Measurements from ENCODE around the gene LRPAP1.

Gene LRPAP1

DNA sequence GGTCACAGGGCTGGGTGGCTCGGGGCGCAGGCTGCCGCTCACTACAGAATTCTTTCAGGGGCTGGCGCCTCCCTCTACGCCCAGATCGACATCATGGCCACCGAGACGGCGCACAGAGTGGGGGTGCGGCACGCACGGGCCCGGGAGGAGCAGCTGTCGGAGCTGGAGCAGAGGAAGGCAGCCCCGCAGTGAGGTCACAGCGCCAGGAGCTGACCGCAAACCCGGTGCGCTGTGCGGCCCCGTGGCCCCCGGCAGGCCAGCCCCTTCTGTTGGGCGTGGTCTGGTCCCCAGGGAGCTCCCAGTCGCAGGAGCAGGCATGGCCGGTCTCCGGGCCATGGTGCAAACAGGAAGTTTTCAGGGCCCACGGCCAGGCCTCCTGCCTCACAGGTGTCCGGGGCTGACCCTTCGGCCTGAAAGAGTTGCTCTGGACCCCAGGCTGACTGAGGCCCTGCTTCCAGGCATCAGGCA lies 31.6 kb downstream of the LRPAP1 start:
- DNase-seq (ENCODE audit: low read depth in 2 of 2): no peak

DNA sequence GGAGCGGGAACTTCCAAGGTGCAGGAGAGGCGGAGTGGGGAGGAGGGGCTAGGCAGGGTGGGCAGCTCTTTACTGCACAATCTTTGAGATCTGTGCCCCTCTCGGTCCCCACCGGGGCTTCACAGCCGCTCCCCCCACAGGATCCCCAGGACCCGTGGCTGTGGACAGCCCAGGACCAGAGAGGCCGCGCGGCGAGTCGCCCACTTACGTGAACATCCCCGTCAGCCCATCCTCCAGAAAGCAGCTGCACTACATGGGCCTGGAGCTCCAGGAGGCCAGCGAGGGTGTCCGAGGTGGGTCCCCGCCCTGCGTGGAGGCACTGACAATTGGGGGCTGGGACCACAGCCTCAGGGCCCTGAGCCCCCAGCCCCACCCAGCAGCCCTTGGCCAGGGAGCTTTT lies 32.1 kb downstream of the LRPAP1 start:
- no peak for DNase-seq (ENCODE audit: low read depth in 2 of 2)

DNA sequence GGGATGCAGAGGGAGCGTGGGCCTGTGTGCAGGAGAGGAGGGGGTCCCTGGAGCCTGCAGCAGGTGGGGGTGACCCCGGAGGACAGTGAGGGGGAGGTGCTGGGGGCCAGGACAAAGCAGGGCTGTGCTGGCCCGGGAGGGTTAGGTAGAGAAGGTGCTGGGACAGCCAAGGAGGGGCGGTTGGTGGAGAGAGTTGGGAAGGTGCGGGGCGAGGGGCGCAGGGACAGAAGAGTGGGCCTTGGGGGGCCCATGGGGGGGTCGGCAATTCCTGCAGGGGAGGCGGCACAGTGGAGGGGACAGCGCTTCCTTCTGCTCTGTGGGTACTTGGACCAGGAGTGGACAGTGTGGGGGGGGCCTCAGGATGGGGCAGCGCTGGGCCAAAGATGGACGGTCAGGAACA lies 32.5 kb downstream of the LRPAP1 start:
- no peak for DNase-seq (ENCODE audit: low read depth in 2 of 2)

DNA sequence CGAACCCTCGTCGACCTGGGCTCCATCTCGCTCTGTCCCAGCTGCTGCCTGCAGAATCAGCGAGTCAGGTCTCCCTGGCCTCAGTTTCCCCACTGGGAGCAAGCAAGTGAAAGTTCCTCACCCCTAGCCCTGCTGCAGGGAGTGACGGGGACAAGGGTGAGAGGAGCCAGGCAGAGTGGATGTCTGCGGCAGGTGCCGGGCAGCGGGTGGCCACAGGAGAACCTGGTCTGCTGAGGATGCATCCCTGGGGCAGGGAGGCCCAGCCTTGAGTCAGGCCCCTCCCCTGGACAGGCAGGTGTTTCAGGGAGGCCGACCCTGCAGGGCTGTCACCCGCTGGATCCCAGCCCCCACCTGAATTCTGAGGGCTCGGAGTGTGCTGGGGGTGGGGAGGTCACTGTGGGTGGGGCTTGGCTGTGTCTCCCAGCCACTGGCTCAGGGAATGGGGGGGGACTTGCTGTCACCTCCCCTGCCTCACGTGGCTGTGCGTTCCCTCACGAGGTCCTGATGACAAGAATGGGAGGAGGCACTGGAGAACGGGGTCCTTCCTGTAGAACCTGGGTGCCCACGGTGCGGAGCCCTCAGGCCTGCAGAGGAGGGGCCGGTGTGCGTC lies 33.2 kb downstream of the LRPAP1 start:
- DNase-seq (ENCODE audit: low read depth in 2 of 2): no peak

DNA sequence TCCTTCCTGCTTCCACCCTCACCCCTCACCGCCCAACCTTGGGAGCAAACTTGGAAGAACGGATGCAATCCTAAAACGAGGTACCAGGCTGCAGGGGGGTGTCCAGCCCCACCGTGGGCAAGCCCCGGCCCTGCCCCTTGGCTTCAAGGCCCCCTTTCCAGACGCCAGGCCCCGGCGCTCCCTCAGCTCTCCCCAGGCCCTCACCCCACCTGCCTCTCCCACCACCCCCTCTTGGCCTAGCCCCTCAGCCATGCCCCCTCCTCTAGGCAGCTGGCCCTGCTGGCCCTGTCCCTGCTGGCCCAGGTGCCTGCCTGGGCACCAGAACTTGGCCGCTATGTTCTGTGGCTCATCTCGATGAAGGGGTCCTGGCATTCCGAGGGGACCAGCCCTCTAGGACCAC lies 33.8 kb downstream of the LRPAP1 start:
- no peak for DNase-seq (ENCODE audit: low read depth in 2 of 2)

DNA sequence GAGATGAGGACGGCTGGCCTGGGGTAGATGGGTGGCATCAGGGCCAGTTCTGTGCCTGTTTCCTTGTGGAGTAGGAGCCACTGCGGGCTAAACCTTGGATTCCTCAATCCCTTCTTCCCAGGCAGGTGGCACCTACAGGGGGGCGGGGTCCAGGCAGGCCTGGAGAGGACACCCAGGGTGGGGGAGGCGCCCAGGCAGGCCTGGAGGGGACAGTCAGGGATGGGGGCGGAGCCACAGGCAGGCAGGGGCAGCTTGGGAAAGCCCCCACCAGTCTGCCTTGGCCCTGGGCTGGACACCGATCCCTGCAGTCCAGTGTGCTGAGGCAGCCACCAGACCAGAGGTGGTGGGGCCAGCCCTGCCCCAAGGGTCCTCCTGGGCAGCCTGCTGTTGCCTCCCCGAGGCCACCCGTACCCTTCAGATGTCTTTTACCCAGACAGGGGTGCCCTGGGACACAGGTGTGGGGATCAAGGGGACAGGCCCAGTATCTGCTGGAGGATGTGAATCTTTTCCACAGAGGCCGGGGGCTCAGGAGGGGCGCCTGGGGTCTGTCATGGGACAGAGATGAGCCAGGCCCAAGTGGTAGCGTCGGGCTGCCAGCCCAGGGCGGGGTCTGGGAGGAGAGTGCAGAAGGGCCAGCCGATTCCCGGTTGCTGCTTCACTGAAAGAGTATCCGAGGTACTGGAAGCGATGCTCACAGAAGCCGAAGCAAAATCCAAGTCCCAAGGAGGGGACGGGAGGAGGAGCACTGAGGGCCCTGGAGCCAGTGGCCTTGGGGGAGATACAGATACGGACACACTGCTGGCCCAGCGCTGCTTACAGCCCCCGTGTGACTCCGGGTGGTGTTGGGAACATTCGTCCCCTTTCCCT lies 34.5 kb downstream of the LRPAP1 start:
- DNase-seq (ENCODE audit: low read depth in 2 of 2): no peak

DNA sequence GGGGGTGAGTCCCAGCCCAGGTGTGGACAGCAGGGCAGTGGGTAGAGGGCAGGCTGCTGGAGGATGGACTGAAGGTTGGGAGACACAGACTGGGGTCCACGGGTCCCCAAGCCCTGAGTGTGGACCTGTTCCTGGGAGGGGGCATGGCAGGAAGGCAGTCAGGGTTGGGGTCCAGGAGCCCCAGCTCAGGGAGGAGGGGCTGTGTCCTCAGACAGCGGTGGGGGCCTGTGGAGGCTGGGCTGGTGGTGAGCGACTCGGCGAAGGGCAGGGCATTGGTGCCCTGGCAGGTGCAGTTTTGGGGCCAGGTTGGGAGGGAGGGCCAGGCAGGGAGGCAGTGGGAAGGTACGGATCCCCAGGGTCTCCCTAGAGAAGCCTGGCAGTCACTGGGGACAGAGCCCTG lies 35.1 kb downstream of the LRPAP1 start:
- DNase-seq (ENCODE audit: low read depth in 2 of 2): no peak

DNA sequence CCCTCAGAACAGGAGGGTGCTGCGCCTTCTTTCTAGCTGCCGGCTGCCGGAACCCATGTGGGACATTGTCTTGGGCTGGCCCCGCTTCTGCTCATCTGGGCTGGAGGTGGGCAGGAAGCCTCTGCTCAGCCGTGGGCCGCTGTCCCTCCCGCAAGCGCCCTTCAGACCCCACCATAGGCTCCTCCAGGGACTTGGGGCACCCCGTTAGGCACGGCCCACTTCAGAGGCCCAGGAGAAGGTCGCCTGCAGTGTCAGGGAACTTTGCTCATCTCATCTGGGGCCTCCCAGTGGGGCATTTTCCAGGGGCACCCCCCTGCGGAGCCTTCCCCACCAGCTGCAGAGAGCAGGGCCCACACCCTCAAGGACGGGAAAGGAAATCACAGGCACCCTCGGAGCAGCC lies 36.2 kb downstream of the LRPAP1 start:
- DNase-seq (ENCODE audit: low read depth in 2 of 2): no peak

DNA sequence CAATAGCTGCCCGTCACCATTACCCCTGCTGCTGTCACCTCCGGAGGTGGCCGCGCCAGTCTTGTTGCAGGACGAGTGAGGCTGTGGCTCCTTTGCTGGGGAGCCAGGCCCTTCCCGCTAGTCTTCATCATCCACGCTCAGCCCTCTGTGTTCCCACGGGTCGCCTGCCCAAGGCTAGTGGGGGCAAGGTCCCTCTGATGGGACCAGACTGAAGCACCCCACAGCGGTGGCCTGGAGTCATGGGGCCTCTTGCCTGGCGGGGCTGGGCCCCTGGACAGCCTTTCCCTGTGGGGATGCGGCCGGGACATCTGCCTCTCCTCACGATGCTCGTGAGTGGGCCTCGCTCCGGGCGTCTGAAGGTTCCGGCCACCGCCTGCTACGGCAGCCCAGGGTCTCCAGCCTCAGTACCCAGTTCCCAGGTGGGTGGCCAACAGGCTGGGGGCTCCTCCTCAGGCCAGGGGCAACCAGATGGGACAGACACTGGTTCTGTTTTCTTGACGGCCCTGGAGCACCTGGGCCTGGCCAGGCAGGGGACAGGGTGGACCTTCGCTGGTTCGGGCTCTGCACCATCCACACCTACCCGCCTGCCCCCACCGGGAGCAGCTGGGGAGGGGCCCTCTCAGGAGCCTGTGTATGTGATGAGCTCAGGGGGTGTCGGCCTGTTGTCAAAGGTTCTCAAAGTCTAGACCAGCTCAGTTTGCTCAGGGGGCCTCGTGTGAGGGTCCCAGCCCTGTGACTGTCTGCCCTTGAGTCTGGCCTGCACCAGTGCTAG lies 36.8 kb downstream of the LRPAP1 start:
- no peak for DNase-seq (ENCODE audit: low read depth in 2 of 2)

DNA sequence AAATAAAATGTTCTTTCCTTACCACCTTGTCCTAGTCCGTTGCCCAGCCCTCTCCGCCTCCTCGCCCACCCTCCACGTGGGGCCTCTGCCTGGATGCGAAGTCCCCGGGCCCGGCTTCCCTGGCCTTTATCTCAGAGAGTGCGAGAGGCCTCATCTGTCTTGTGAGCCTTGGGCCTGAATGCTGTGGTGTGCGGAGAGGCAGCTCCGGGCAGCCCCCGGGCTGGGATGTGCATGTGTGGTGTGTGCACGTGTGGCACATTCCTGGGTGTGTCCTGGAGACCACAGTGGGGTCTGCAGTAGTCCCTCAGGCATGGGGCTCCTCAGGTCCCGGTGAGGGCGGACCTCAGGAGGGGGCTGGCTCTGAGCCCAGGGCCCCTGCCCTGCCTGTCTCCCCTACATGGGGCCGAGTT lies 37.8 kb downstream of the LRPAP1 start:
- DNase-seq (ENCODE audit: low read depth in 2 of 2): no peak

DNA sequence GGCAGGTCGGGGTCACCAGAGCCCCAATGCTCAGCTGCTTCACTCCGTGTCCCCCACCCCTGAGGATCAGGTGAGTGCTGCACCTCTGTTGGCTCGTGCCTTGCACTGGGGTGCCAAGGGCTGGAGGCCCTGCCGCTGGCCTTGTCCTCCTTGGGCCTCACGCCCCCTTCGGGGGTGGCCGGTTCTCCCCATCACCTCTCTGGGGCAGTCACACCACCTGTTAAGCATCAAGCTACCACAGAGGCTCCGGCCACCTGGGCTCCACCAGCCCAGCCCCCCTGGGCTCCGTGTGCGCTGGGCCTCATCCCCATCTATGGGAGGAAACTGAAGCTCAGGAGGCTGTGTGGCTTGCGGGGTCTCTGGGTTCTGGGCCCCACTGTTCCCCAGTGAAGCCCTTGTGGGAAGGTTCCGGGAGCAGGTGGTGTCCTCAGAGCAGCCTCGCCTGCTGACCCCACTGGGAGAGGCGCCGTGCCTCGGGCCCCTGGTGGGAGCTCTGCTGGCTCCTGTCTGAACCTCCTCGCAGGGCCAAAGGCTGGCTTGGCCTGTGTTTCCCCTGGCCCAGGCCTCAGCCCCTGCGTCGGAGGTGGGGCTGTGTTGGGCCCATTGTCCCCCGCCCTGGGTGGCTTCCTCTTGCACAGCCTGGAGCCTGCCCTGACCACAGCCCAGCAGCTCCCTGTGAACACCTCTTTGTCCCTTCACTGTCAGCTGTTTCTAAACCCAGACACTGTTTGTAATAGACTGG lies 38.3 kb downstream of the LRPAP1 start:
- no peak for DNase-seq (ENCODE audit: low read depth in 2 of 2)

DNA sequence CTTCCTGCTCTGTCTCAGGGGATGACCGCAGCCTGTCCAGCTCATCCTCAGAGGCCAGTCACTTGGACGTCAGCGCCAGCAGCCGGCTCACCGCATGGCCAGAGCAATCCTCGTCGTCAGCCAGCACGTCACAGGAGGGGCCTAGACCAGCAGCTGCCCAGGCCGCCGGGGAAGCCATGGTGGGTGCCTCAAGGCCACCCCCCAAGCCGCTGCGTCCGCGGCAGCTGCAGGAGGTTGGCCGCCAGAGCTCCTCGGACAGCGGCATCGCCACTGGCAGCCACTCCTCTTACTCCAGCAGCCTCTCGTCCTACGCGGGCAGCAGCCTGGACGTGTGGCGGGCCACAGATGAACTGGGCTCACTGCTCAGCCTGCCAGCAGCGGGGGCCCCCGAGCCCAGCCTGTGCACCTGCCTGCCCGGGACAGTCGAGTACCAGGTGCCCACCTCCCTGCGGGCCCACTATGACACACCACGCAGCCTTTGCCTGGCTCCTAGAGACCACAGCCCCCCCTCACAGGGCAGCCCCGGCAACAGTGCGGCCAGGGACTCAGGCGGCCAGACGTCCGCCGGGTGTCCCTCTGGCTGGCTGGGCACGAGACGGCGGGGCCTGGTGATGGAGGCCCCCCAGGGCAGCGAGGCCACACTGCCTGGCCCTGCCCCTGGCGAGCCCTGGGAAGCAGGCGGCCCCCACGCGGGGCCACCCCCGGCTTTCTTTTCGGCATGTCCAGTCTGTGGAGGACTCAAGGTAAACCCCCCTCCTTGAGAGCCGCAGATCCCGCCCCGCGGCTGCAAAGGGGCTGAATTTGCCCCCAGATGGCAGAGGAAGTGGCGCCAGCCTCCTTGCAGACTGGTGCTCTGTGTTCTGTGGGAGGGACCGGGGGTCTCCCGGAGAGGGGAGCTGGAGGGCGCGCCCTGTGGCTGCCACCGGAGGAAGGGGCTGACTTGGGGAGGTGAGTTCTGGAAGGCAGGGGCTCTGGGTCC lies 39.2 kb downstream of the LRPAP1 start:
- no peak for DNase-seq (ENCODE audit: low read depth in 2 of 2)

DNA sequence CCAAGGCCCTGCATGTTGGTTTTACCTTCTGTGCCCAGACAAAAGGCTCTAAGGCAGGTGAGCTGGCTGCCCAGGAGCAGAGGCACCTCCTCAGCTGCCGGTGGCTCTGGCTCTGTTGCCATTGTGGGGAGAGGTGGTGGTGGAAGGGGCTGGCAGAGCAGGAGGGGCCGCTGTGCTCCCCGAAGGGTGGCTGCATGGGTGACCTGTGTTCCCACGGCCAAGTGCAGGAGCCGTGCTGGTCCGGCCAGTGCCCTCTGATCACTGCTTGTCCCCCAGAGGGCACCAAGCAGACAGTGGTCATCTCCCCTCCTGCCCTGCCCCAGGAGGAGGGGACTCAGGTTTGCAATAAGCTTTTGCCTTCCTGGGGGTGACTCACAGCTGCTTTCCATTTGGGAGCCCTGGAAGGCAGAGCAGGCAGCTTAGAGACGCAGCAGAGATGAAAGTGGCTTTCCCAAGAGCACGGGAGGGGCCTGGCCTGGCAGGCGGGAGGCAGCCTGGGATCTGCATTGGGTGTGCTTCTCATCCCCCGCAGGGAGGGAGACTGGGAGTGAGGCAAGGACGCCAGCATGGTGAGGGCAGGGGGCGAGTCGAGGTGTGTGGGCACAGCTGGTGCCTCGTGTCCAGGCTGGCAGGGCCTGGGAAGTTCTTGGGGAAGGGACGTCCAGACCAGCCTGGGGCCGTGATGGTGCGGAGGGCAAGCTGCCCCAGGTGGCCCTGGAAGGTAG lies 40.4 kb downstream of the LRPAP1 start:
- DNase-seq (ENCODE audit: low read depth in 2 of 2): no peak

DNA sequence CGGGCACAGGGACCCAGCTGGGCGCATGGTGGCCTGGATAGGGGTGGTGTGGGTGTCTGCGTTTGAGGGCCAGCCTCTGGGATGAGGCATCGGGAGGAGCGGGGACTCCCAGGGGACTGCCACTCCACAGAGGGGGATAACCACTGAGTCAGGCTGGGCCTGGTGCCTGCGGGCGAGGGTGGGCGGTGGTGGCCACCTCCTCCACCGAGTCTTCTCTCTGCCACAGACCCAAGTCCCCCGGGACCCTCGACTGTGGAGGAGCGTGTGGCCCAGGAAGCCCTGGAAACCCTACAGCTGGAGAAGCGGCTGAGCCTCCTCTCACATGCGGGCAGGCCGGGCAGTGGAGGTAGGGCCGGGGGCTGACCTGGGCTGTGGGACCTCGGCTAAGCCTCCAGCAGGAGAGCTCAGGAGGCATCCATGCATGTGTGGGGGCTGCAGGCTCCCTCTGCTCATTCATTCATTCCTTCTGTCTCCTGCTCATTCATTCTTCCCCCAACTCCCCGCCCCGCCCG lies 42.7 kb downstream of the LRPAP1 start:
- DNase-seq (ENCODE audit: low read depth in 2 of 2): no peak

DNA sequence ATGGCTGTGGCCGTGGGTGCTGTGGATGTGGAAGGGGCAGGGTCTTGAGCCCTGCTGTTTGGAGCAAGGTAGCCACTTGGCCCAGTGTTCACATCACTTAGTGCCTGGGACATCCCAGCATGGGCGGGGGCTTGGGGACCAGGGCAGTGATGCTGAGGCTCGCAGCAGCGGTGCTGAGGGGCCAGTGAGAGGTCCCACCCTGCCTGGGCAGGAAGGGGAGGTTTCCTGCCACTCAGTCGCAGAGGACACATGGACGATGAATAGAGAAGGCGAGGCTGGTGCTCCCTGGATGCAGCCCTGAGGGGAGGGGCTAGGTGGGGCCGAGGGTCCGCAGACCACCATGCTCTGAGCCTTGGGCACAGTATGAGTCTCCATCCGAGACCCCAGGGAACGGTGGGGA lies 43.4 kb downstream of the LRPAP1 start:
- no peak for DNase-seq (ENCODE audit: low read depth in 2 of 2)

DNA sequence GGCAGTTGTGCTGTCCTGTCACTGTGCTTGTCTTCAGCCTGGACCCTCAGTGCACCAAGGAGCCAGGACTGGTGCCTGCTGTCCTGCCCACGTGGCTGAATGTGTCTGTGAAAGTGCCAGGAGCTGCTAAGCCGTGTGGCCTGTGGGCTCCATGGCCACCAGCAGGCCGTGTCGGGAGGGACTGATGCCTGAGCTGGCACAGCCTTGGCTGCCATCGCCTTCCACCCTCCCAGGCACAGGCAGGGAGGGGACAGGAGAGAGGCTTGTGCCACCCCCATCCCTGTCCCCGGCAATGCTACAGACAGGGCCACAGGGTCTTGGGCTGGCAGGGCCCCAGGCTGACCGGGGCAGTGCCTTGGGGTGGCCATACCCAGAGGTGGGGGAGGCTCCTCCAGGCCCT lies 44.4 kb downstream of the LRPAP1 start:
- no peak for DNase-seq (ENCODE audit: low read depth in 2 of 2)

DNA sequence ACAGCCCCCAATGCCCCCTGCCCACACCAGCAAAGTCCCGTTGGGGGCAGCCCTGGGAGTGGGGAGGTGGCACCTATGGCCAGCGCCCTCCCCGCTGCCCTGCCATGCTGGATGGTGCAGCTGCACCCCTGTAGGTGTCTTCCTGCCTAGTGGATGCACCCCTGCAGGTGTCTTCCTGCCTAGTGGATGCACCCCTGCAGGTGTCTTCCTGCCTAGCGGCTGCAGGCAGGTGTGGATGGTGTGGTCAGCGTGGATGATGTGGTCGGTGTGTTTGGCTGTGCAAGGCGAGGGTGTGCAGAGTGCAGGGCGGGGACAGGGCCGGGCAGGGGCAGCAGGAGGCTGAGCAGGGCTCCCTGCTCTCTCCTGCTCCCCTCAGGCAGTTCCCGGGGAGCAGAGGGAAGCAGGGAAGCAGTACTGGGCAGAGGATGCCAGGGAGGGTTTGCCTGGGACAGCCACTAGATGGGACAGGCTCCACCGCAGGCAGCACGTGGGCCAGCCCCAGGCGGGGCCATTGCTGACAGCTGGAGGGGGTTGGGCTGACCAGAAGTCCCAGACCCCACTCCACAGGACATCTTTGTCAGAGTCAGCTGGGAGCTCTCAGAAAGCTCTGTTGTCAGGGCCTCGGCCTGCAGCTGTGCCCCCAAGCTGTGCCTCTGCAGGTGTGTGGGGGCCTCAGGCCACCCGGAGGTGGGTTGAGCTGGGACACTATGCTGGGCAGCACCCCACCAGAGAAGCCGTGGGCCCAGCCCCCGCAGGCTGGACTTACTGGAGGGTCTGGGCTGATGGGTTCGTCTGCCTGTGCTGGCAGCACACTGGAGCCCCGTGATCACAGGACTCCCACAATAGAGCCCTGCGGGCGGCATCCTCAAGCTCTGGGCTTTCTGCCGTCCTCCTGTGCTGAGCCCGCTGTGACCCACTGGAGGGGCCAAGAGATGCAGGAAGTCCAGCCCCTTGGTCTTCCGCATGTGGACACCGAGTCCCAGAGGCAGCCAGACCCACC lies 45.4 kb downstream of the LRPAP1 start:
- no peak for DNase-seq (ENCODE audit: low read depth in 2 of 2)

DNA sequence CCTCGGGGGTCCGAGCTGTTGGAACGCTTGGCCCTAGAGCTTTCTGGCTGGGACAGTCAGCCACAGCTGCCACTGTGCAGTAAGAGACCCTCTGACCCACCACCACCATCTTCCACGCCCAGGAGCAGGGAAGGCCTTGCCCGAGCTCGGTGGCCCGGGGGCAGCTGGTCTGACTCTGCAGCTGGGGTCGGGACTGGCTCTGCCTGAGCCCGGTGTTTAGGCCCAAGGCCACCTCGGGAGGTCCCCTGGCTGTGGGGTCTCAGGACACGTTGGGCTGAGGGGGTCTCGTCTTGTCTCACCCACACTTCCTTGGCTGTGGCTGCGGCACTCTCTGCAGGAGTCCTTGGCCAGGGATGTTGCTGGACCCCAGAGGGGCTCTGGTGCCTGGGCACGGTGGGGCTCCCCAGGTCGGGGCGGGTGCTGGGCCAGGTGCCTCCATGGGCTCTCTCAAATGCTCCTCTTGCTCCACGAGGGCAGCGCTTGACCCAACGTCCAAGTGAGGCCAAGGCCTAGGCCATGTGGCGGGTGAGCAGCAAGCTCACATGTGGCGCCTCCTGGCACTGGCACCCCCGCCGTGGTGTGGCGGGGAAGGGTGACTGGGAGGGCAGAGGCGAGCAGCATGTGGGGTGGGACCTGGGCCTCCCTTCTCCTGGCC lies 46.2 kb downstream of the LRPAP1 start:
- no peak for DNase-seq (ENCODE audit: low read depth in 2 of 2)
